GM12801 (cell line): ENCODE data around the gene CELA2A.

Experiments used
- CTCF ChIP-seq: IDR thresholded peaks from one replicate; pipeline ENCODE4 v1.5.1; 2011; ENCODE audit warnings: control low read depth; ENCODE audit not compliant: insufficient read length; ENCODE audit errors: extremely low read depth

The CELA2A gene

GRCh38 chr1:15508700-15509487, 52.4 kb downstream of the CELA2A start:
- TF ChIP-seq CTCF = no peak

GRCh38 chr1:15509586-15509985, 53.1 kb downstream of the CELA2A start:
- TF ChIP-seq CTCF = no peak

- no peak for TF ChIP-seq CTCF
Measured at GRCh38 chr1:15510611-15511405, 54.3 kb downstream of the CELA2A start.

- no peak for TF ChIP-seq CTCF
Measured at GRCh38 chr1:15513192-15513591, 56.7 kb downstream of the CELA2A start.

GRCh38 chr1:15513919-15514318, 57.4 kb downstream of the CELA2A start:
- TF ChIP-seq CTCF = no peak

- no peak for TF ChIP-seq CTCF
Measured at GRCh38 chr1:15515022-15515663, 58.6 kb downstream of the CELA2A start.

GRCh38 chr1:15519625-15520024, 63.1 kb downstream of the CELA2A start:
- TF ChIP-seq CTCF = no peak
